ENCODE data around the gene MAP3K8.

MAP3K8 gene

GRCh38 chr10:30505543-30506298, 71.7 kb downstream of the MAP3K8 start:
- no peak for DNase-seq (ENCODE audit: low spot score)
- no peaks in the 10 kb centered on the region for H3K36me3 ChIP-seq (replicated peaks in 1 of 2; ENCODE audit: control insufficient read depth in 2 of 2, insufficient read depth in 2 of 2, low read length in 2 of 2)
- no peak overlapping the region for H2BK15ac ChIP-seq (ENCODE audit: low read length)
- no peak overlapping the region for H3K18ac ChIP-seq (ENCODE audit: low read length)
- H2BK12ac ChIP-seq (ENCODE audit: low read length): no peak overlapping the region
- no peak overlapping the region for H2BK5ac ChIP-seq (ENCODE audit: low read length)
- H4K8ac ChIP-seq (ENCODE audit: low read depth, low read length): no peak overlapping the region
- H3K4ac ChIP-seq (ENCODE audit: low read length): no peak overlapping the region
- H3K4me1 ChIP-seq (ENCODE audit: control insufficient read depth in 2 of 2, insufficient read depth in 1 of 2, low read depth in 1 of 2, low read length in 2 of 2): no peaks in the 10 kb centered on the region
- no peak overlapping the region for H3K14ac ChIP-seq (ENCODE audit: low read length)
- no peaks in the 10 kb centered on the region for H3K9me3 ChIP-seq (replicated peaks in 1 of 2; ENCODE audit: control insufficient read depth in 2 of 2, insufficient read depth in 1 of 2, low read depth in 1 of 2, low read length in 2 of 2)
- H3K27me3 ChIP-seq (ENCODE audit: control insufficient read depth in 3 of 3, insufficient read depth in 3 of 3, low read depth in 1 of 3, low read length in 3 of 3): peaks cover 0 to 39% (median 0%) of the 10 kb centered on the region in 3 experiments
- H3K23ac ChIP-seq (ENCODE audit: low read depth, low read length, poor library complexity): no peak overlapping the region
- no peak overlapping the region for H3K9ac ChIP-seq (ENCODE audit: low read depth, low read length, poor library complexity)
- H3K79me1 ChIP-seq (ENCODE audit: low read depth, low read length): no peaks in the 10 kb centered on the region
- H3K27ac ChIP-seq (replicated peaks; ENCODE audit: low read length): no peak overlapping the region
- H4K91ac ChIP-seq (ENCODE audit: low read depth, low read length, poor library complexity): no peak overlapping the region
- WGBS, 2 donors (ENCODE audit: extremely low coverage in 2 of 2, insufficient read length in 2 of 2, insufficient replicate concordance in 1 of 2): no CpG with 5 or more reads among the region's 8 CpGs
- no peak overlapping the region for H2BK120ac ChIP-seq (ENCODE audit: low read depth, low read length)
- no peak overlapping the region for H2AK5ac ChIP-seq (ENCODE audit: low read depth, low read length)
- H2AFZ ChIP-seq (ENCODE audit: low read length): no peak overlapping the region
- H3K4me2 ChIP-seq (ENCODE audit: insufficient read depth, low read length, poor library complexity, severe bottlenecking): no peak overlapping the region
- H3K4me3 ChIP-seq (ENCODE audit: low read length in 2 of 2): no peak overlapping the region

- no peak for DNase-seq (ENCODE audit: low spot score)
- Histone ChIP-seq H2BK15ac (ENCODE audit: low read length) (no peak overlapping the region), H2BK12ac (ENCODE audit: low read length) (no peak overlapping the region)
Observed at GRCh38 chr10:30509508-30509907, 75.5 kb downstream of the MAP3K8 start.

GRCh38 chr10:30510184-30510931, 76.4 kb downstream of the MAP3K8 start:
- no CpG with 5 or more reads among the region's 8 CpGs for WGBS, 2 donors (ENCODE audit: extremely low coverage in 2 of 2, insufficient read length in 2 of 2, insufficient replicate concordance in 1 of 2)
- Histone ChIP-seq H3K27ac (replicated peaks; ENCODE audit: low read length) (no peak overlapping the region), H3K9ac (ENCODE audit: low read depth, low read length, poor library complexity) (no peak overlapping the region), H3K23ac (ENCODE audit: low read depth, low read length, poor library complexity) (no peak overlapping the region), H3K4ac (ENCODE audit: low read length) (no peak overlapping the region), H2BK5ac (ENCODE audit: low read length) (no peak overlapping the region), H4K91ac (ENCODE audit: low read depth, low read length, poor library complexity) (no peak overlapping the region), H3K4me1 (ENCODE audit: control insufficient read depth in 2 of 2, insufficient read depth in 1 of 2, low read depth in 1 of 2, low read length in 2 of 2) (no peaks in the 10 kb centered on the region), H2BK120ac (ENCODE audit: low read depth, low read length) (no peak overlapping the region), H4K8ac (ENCODE audit: low read depth, low read length) (no peak overlapping the region), H3K18ac (ENCODE audit: low read length) (no peak overlapping the region), H3K14ac (ENCODE audit: low read length) (no peak overlapping the region), H3K36me3 (replicated peaks in 1 of 2; ENCODE audit: control insufficient read depth in 2 of 2, insufficient read depth in 2 of 2, low read length in 2 of 2) (no peaks in the 10 kb centered on the region), H3K4me3 (ENCODE audit: low read length in 2 of 2) (no peak overlapping the region), H2AK5ac (ENCODE audit: low read depth, low read length) (no peak overlapping the region), H2BK12ac (ENCODE audit: low read length) (no peak overlapping the region), H3K9me3 (replicated peaks in 1 of 2; ENCODE audit: control insufficient read depth in 2 of 2, insufficient read depth in 1 of 2, low read depth in 1 of 2, low read length in 2 of 2) (no peaks in the 10 kb centered on the region), H3K79me1 (ENCODE audit: low read depth, low read length) (no peaks in the 10 kb centered on the region), H2BK15ac (ENCODE audit: low read length) (no peak overlapping the region), H3K4me2 (ENCODE audit: insufficient read depth, low read length, poor library complexity, severe bottlenecking) (no peak overlapping the region), H2AFZ (ENCODE audit: low read length) (no peak overlapping the region), H3K27me3 (ENCODE audit: control insufficient read depth in 3 of 3, insufficient read depth in 3 of 3, low read depth in 1 of 3, low read length in 3 of 3) (peaks cover 0 to 26% (median 0%) of the 10 kb centered on the region in 3 experiments)
- DNase-seq (ENCODE audit: low spot score): no peak

More at GRCh38 chr10:30509508-30509907, 75.5 kb downstream of the MAP3K8 start:
- Histone ChIP-seq H3K27ac (replicated peaks; ENCODE audit: low read length) (no peak overlapping the region), H3K79me1 (ENCODE audit: low read depth, low read length) (no peaks in the 10 kb centered on the region), H4K8ac (ENCODE audit: low read depth, low read length) (no peak overlapping the region), H3K18ac (ENCODE audit: low read length) (no peak overlapping the region), H3K4me3 (ENCODE audit: low read length in 2 of 2) (no peak overlapping the region), H3K36me3 (replicated peaks in 1 of 2; ENCODE audit: control insufficient read depth in 2 of 2, insufficient read depth in 2 of 2, low read length in 2 of 2) (no peaks in the 10 kb centered on the region), H4K91ac (ENCODE audit: low read depth, low read length, poor library complexity) (no peak overlapping the region), H2AFZ (ENCODE audit: low read length) (no peak overlapping the region), H3K27me3 (ENCODE audit: control insufficient read depth in 3 of 3, insufficient read depth in 3 of 3, low read depth in 1 of 3, low read length in 3 of 3) (peaks cover 0 to 26% (median 0%) of the 10 kb centered on the region in 3 experiments), H2BK120ac (ENCODE audit: low read depth, low read length) (no peak overlapping the region), H3K14ac (ENCODE audit: low read length) (no peak overlapping the region), H3K4ac (ENCODE audit: low read length) (no peak overlapping the region), H3K9me3 (replicated peaks in 1 of 2; ENCODE audit: control insufficient read depth in 2 of 2, insufficient read depth in 1 of 2, low read depth in 1 of 2, low read length in 2 of 2) (no peaks in the 10 kb centered on the region), H2BK5ac (ENCODE audit: low read length) (no peak overlapping the region), H3K9ac (ENCODE audit: low read depth, low read length, poor library complexity) (no peak overlapping the region), H3K23ac (ENCODE audit: low read depth, low read length, poor library complexity) (no peak overlapping the region), H3K4me2 (ENCODE audit: insufficient read depth, low read length, poor library complexity, severe bottlenecking) (no peak overlapping the region), H2AK5ac (ENCODE audit: low read depth, low read length) (no peak overlapping the region), H3K4me1 (ENCODE audit: control insufficient read depth in 2 of 2, insufficient read depth in 1 of 2, low read depth in 1 of 2, low read length in 2 of 2) (no peaks in the 10 kb centered on the region)
- WGBS, 2 donors (ENCODE audit: extremely low coverage in 2 of 2, insufficient read length in 2 of 2, insufficient replicate concordance in 1 of 2): no CpG with 5 or more reads among the region's 3 CpGs

Data from neuronal stem cell (in vitro differentiated cells).